Memory B cell (primary cell): ENCODE results near the gene JAGN1.
A peak's percentile ranks its signal among the peaks of the same experiment; 100 is the strongest.
"Not testable (repeated sequence)": the region's sequence is repeated elsewhere in the genome, so short reads cannot be mapped to it uniquely, and the experiment has no call there.

Experiments
- ATAC-seq: fragments of 150-1000 bp; cut with Tn5 transposase; 2 replicates; pipeline ENCODE4 v1.10.0; 2021; ENCODE audit warnings: low read depth, mild to moderate bottlenecking, moderate library complexity
- DNase-seq, 2 donors: peaks; one replicate each; pipeline ENCODE4 v3.0.0; 2022; ENCODE audit warnings: low spot score in 2 of 2
- H3K27ac Mint-ChIP-seq: one replicate; pipeline ENCODE4 v1.8.0; 2022; ENCODE audit warnings: mild to moderate bottlenecking, moderate library complexity, mixed read lengths
- H3K27me3 Mint-ChIP-seq: one replicate; pipeline ENCODE4 v1.8.0; 2022; ENCODE audit warnings: mixed read lengths
- H3K36me3 Mint-ChIP-seq: one replicate; pipeline ENCODE4 v1.8.0; 2022; ENCODE audit warnings: mild to moderate bottlenecking, mixed read lengths
- H3K4me1 Mint-ChIP-seq: one replicate; pipeline ENCODE4 v1.8.0; 2022; ENCODE audit warnings: mixed read lengths
- H3K4me3 Mint-ChIP-seq: one replicate; pipeline ENCODE4 v1.8.0; 2022; ENCODE audit warnings: mild to moderate bottlenecking, moderate library complexity, mixed read lengths
- H3K9me3 Mint-ChIP-seq: one replicate; pipeline ENCODE4 v1.8.0; 2022; ENCODE audit warnings: mixed read lengths

Gene JAGN1

GRCh38 chr3:9861626-9862130, 28.7 kb upstream of the JAGN1 start:
- no peak overlapping the region for H3K27ac Mint-ChIP-seq
- H3K9me3 Mint-ChIP-seq: no peaks in the 10 kb centered on the region
- DNase-seq: no peak
- H3K4me1 Mint-ChIP-seq: no peaks in the 10 kb centered on the region
- H3K36me3 Mint-ChIP-seq: no peaks in the 10 kb centered on the region
- H3K4me3 Mint-ChIP-seq: no peak overlapping the region
- no peak for ATAC-seq
- H3K27me3 Mint-ChIP-seq: peaks cover 6% of the 10 kb centered on the region

DNA sequence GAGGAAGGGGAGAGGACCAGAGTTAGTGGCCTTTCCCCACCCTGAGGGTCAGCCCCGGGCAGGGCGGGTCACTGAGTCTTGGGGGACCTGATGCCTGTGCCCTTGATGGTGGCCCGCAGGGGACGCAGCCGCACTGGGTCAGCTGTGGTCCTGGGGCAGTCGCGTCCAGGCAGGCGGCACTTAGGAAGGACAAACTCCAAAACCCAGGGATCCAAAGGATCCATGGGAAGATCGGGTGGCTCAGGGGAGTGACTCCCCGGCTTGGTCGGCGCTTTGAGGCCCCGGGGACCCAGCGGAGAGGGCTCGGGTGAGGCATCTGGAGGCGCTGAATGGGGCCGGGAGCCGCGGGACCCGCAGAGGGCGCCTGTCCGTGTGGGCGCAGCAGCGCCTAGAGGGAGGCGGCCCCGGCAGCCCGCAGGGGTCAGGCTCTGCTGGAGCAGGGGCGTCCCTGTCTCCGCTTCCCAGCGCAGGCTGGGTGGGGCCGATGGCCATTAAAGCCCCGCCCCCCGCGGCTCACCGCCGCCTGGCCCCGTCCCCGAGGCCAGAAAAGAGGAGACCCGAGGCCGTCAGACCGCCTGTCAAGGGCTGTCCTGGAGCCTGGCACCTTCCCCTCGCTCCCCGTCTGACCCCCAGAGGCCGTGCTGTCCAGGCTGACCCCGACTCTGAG, 27.9 kb upstream of the JAGN1 start:
- peaks cover 6% of the 10 kb centered on the region for H3K27me3 Mint-ChIP-seq
- no peak overlapping the region for H3K4me3 Mint-ChIP-seq
- no peaks in the 10 kb centered on the region for H3K4me1 Mint-ChIP-seq
- H3K27ac Mint-ChIP-seq: no peak overlapping the region
- DNase-seq: peak in 1 of 2 donors; percentile 21
- ATAC-seq: peak; percentile 92
- no peaks in the 10 kb centered on the region for H3K36me3 Mint-ChIP-seq
- H3K9me3 Mint-ChIP-seq: no peaks in the 10 kb centered on the region

- Mint-ChIP-seq H3K4me1 (no peaks in the 10 kb centered on the region), H3K9me3 (no peaks in the 10 kb centered on the region), H3K4me3 (no peak overlapping the region), H3K36me3 (no peaks in the 10 kb centered on the region), H3K27me3 (peaks cover 6% of the 10 kb centered on the region), H3K27ac (no peak overlapping the region)
- DNase-seq (no peak), ATAC-seq (no peak)
Observed at GRCh38 chr3:9863058-9863772, 27.2 kb upstream of the JAGN1 start.

DNA sequence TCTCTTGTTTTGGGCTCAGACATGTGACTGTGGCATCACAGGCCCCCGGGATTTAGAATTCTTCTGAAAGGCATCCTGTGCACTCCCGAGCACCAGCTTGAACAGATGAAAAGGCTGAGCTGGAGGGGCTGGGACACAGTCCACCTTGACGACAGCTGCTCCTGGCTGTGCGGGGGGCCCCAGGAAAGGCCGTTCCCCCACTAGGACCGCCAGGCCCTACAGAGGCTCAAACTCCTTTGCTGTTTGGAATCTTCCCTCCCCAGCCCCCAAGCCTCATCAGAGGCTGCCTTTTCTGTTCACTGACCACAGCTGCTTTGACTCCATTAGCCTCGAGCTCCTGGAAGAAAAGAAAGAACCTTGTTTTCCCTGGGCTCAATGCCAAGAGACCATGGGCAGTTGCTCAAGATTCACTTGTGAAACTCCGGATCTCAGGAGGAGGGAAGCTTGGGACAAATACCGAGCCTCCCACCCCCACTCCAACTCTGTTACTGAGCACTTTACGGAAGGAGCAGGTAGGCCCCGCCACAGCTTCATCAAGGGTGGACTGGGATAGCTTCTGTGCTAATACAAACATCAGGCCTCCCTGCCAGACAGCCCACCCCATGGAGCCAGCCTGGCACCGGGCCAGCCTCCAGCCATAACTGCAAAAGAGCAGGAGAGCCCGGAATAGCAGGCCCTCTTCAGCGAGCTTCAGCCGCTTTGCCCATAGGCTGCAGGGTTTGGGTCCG, 26.0 kb upstream of the JAGN1 start:
- H3K27ac Mint-ChIP-seq: no peak overlapping the region
- no peaks in the 10 kb centered on the region for H3K36me3 Mint-ChIP-seq
- peaks cover 6% of the 10 kb centered on the region for H3K27me3 Mint-ChIP-seq
- no peaks in the 10 kb centered on the region for H3K4me1 Mint-ChIP-seq
- ATAC-seq (no peak), DNase-seq (no peak)
- no peak overlapping the region for H3K4me3 Mint-ChIP-seq
- no peaks in the 10 kb centered on the region for H3K9me3 Mint-ChIP-seq

GRCh38 chr3:9865125-9865637, 25.2 kb upstream of the JAGN1 start:
- H3K36me3 Mint-ChIP-seq, H3K4me1 Mint-ChIP-seq, H3K4me3 Mint-ChIP-seq, DNase-seq, H3K27ac Mint-ChIP-seq, ATAC-seq, H3K27me3 Mint-ChIP-seq, H3K9me3 Mint-ChIP-seq: not testable (repeated sequence)

DNA sequence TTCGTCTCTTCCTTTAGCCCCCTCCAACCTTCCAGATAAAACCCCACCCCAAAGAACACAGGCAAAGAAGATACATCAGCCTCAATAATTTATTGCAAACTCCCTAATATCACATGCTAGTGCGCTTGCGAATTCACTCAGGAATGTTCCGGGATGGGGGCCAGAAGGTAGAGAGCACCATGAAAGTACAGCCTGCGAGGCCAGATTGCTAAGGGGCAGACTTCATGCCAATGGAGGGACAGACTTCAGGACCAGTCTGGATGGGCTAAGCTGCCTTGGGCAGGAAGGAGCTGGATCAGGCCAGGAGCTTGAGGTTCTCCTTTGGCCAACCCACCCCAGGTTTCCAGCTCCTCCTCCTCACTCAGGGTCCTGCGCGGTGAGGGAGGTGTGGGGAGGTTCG, 23.8 kb upstream of the JAGN1 start:
- Mint-ChIP-seq H3K27me3 (peaks cover 6% of the 10 kb centered on the region), H3K27ac (no peak overlapping the region), H3K36me3 (no peaks in the 10 kb centered on the region), H3K9me3 (no peaks in the 10 kb centered on the region), H3K4me1 (no peaks in the 10 kb centered on the region), H3K4me3 (no peak overlapping the region)
- ATAC-seq: no peak
- DNase-seq: no peak

GRCh38 chr3:9867106-9867505, 23.3 kb upstream of the JAGN1 start:
- no peaks in the 10 kb centered on the region for H3K9me3 Mint-ChIP-seq
- no peaks in the 10 kb centered on the region for H3K36me3 Mint-ChIP-seq
- no peak overlapping the region for H3K27ac Mint-ChIP-seq
- no peak for DNase-seq
- H3K27me3 Mint-ChIP-seq: peaks cover 3% of the 10 kb centered on the region
- no peak overlapping the region for H3K4me3 Mint-ChIP-seq
- no peak for ATAC-seq
- H3K4me1 Mint-ChIP-seq: no peaks in the 10 kb centered on the region

GRCh38 chr3:9869955-9870354, 20.5 kb upstream of the JAGN1 start:
- DNase-seq (no peak), ATAC-seq (no peak)
- H3K9me3 Mint-ChIP-seq: no peaks in the 10 kb centered on the region
- no peaks in the 10 kb centered on the region for H3K4me1 Mint-ChIP-seq
- no peak overlapping the region for H3K27ac Mint-ChIP-seq
- H3K27me3 Mint-ChIP-seq: no peaks in the 10 kb centered on the region
- H3K4me3 Mint-ChIP-seq: no peak overlapping the region
- H3K36me3 Mint-ChIP-seq: no peaks in the 10 kb centered on the region

DNA sequence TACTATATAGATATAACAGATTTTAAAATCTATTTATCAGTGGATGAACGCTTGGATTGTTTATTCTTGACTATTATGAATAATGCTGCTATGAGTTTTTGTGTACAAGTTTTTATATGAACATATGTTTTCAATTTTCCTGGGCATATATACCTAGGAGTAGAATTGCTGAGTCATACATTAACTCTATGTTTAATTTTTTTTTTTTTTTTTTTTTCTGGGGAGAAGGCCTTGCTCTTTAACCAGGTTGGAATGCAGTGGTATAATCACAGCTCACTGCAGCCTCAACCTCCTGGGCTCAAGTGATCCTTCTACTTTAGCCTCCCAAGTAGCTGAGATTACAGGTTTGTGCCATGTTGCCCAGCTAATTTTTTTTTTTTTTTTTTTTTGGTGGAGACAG, 19.4 kb upstream of the JAGN1 start:
- H3K9me3 Mint-ChIP-seq: no peaks in the 10 kb centered on the region
- H3K4me1 Mint-ChIP-seq: no peaks in the 10 kb centered on the region
- no peak overlapping the region for H3K4me3 Mint-ChIP-seq
- no peaks in the 10 kb centered on the region for H3K36me3 Mint-ChIP-seq
- no peak overlapping the region for H3K27ac Mint-ChIP-seq
- DNase-seq: no peak
- no peaks in the 10 kb centered on the region for H3K27me3 Mint-ChIP-seq
- ATAC-seq: no peak

- H3K9me3 Mint-ChIP-seq, H3K4me3 Mint-ChIP-seq, ATAC-seq: not testable (repeated sequence)
Observed at GRCh38 chr3:9872067-9872466, 18.3 kb upstream of the JAGN1 start.

GRCh38 chr3:9875448-9875847, 15.0 kb upstream of the JAGN1 start:
- no peaks in the 10 kb centered on the region for H3K9me3 Mint-ChIP-seq
- no peak overlapping the region for H3K27ac Mint-ChIP-seq
- H3K4me3 Mint-ChIP-seq: no peak overlapping the region
- DNase-seq (no peak), ATAC-seq (no peak)
- H3K36me3 Mint-ChIP-seq: no peaks in the 10 kb centered on the region
- H3K27me3 Mint-ChIP-seq: peaks cover 5% of the 10 kb centered on the region
- no peaks in the 10 kb centered on the region for H3K4me1 Mint-ChIP-seq

More at GRCh38 chr3:9872067-9872466, 18.3 kb upstream of the JAGN1 start:
- not testable (repeated sequence) for DNase-seq, H3K4me1 Mint-ChIP-seq, H3K27ac Mint-ChIP-seq, H3K27me3 Mint-ChIP-seq, H3K36me3 Mint-ChIP-seq

- not testable (repeated sequence) for H3K36me3 Mint-ChIP-seq, H3K27ac Mint-ChIP-seq, DNase-seq, H3K4me1 Mint-ChIP-seq, ATAC-seq, H3K4me3 Mint-ChIP-seq, H3K9me3 Mint-ChIP-seq, H3K27me3 Mint-ChIP-seq
Observed at GRCh38 chr3:9876255-9876654, 14.2 kb upstream of the JAGN1 start.

DNA sequence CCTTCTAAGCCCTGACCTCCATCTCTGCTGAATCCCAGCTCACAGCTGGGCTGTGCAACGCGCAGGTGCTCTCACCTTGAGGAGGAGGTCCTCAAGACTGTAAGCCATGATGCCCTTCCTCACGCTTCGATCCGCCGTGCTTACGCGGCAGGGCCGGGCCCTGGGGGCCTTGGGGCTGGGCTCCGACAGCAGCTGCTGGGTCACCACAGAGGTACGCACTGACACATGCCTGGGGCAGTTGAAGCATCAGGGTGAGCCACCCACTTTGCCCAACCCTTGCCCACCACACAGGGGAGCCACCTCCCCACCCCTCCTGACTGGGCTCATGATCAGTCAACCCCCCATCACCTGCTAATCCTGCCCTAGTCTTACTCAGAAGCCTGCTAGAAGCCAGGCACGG, 13.4 kb upstream of the JAGN1 start:
- Mint-ChIP-seq H3K27me3 (peaks cover 5% of the 10 kb centered on the region), H3K4me3 (no peak overlapping the region), H3K27ac (no peak overlapping the region), H3K9me3 (no peaks in the 10 kb centered on the region), H3K4me1 (no peaks in the 10 kb centered on the region), H3K36me3 (no peaks in the 10 kb centered on the region)
- ATAC-seq (no peak), DNase-seq (no peak)

DNA sequence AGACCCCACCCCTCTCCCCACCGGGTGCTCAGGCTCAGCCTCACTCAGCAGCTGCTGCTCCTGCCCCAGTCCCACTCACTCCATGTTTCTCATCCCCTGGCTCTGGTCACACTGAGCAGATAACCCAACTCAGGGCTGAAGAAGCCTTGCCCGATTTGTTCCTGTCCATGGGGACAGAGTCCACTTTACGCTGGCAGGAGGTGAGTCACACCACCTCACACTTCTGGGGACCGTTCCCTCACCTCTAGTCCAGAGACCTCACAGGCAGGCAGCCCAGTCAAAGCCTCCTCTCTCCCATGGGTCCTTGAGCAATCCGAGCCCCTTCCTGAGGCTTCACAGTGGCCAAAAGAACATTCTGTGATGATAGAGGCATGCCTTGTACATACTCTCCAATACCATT, 11.7 kb upstream of the JAGN1 start:
- Mint-ChIP-seq H3K27me3 (peaks cover 5% of the 10 kb centered on the region), H3K36me3 (no peaks in the 10 kb centered on the region), H3K4me3 (no peak overlapping the region)

More for the DNA sequence above, 11.7 kb upstream of the JAGN1 start:
- ATAC-seq: no peak
- Mint-ChIP-seq H3K9me3 (no peaks in the 10 kb centered on the region), H3K27ac (no peak overlapping the region), H3K4me1 (no peaks in the 10 kb centered on the region)
- DNase-seq: no peak
